ENCODE measurements around the gene NGEF. TPM values are rescaled to one million over a fixed set of nuclear protein-coding genes. Genes with fewer than 3 reads are reported as not detected.

NGEF gene
- total and polyA plus RNA-seq, 8 donors = 2.6 to 30.9 (median 5.9) TPM

DNA sequence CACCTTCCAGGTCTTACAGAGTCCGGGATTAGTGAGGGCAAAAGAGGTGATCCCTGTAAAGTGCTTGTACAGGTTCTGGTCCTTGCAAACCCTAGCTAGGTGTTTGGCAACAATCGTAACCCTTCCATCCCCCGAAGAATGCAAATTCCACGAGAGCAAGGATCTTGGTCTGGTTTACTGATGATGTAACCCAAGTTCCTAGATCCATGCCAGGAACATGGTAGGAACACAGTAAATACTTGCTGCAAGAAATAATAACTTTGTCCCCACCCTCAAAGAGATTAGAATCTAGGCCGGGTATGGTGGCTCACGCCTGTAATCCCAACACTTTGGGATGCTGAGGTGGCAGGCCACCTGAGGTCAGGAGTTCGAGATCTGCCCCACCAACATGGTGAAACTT lies 12.7 kb upstream of the NGEF start:
- intact Hi-C loops (cut with DNase I; ENCODE audit: low total_unique reads) = no loop called here
- no peaks in the 10 kb centered on the region for H3K36me3 ChIP-seq
- 82 to 90% (median 87%) methylated on average over 7 of the region's 7 CpGs for WGBS, 5 donors
- H3K4me1 ChIP-seq = peaks cover 0 to 7% (median 0%) of the 10 kb centered on the region in 4 donors
- DNase-seq = no peak
- TF ChIP-seq POLR2AphosphoS5 (IDR thresholded peaks at IDR 0.05) = no peak
- no peak for TF ChIP-seq POLR2A (IDR thresholded peaks at IDR 0.05)
- no peak for TF ChIP-seq EP300 (IDR thresholded peaks at IDR 0.05)
- TF ChIP-seq CTCF (IDR thresholded peaks at IDR 0.05) = no peak
- no peaks in the 10 kb centered on the region for H3K27me3 ChIP-seq
- no peaks in the 10 kb centered on the region for H3K9me3 ChIP-seq
- no peak overlapping the region for H3K4me3 ChIP-seq
- H3K27ac ChIP-seq = no peak overlapping the region

DNA sequence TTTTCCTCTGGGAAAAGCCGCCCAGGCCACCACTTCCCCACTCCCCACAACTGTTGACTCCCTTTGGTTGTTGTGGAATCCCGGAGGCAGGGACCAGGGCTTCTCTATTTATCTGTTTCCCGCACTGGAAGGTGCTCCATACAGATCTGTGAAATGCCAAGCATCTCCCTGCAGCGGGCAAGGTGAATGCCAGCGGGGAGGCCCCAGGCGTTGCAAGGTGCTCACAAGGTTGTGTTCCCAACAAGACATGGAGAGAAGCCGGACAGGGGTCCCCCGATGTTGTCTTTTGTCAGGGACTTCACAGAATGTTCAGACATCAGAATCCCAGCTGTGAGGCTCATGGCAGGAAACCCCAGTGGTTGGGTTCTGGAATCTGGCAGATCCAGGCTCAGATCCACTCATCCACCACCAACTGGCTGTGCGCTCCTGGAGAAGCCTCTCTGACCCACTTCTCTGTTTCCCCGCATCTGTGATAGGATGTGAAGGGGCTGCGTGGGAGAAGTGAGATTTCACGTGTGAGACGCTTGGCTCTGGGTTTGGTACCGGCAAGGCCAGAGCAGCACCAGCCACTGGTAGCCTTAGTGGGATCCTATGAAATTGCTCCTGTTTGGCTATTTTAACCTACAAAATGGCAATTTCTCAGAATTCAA lies 10.8 kb upstream of the NGEF start:
- Histone ChIP-seq H3K4me1 (peaks cover 0 to 7% (median 0%) of the 10 kb centered on the region in 4 donors), H3K36me3 (no peaks in the 10 kb centered on the region), H3K27me3 (no peaks in the 10 kb centered on the region), H3K27ac (no peak overlapping the region), H3K9me3 (no peaks in the 10 kb centered on the region), H3K4me3 (no peak overlapping the region)
- no peak for TF ChIP-seq POLR2AphosphoS5 (IDR thresholded peaks at IDR 0.05)
- TF ChIP-seq CTCF (IDR thresholded peaks at IDR 0.05) = no peak
- no peak for TF ChIP-seq POLR2A (IDR thresholded peaks at IDR 0.05)
- no peak for TF ChIP-seq EP300 (IDR thresholded peaks at IDR 0.05)
- DNase-seq = no peak
- 88 to 94% (median 93%) methylated on average over 10 to 14 of the region's 14 CpGs for WGBS, 5 donors
- intact Hi-C loops (cut with DNase I; ENCODE audit: low total_unique reads) = no loop called here

DNA sequence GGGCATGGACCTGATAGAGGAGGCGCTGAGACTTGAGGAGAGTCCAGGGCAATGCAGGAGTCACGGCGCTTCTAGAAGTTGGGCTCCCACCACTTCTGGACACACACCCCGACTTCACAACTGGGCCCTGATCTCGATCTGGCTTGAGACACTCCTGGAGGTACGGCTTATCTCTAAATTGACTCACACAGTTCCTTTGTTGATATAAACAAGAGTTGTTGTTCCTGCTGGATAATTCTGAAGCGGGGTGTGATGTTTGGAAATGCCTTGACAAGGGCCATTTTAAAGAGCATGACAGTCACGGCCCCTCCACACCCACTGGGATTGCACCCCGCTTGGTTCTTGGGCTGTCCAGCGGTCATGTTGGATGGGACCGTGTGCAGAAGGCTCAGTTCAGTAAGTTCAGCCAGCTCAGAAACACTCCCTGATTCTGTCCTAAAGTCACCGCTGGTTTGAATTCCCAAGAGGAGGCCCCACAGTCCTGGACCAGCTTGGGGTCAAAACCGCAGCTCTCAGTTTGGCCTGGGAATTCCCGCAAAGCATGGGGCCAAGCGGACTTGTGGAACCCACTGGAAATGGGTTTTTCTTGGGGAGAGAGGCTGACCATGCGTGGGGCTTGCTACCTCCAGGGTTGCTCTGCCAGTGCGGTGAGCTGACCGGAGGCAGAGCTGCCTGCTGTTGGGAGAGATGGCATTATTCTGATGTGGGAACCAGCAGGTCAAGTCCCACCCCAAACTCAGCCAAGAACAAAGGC lies 10.1 kb upstream of the NGEF start:
- no peaks in the 10 kb centered on the region for H3K27me3 ChIP-seq
- 86 to 90% (median 88%) methylated on average over 17 to 18 of the region's 18 CpGs for WGBS, 5 donors
- DNase-seq = no peak
- H3K4me1 ChIP-seq = peaks cover 0 to 7% (median 0%) of the 10 kb centered on the region in 4 donors
- TF ChIP-seq EP300 (IDR thresholded peaks at IDR 0.05) (no peak), CTCF (IDR thresholded peaks at IDR 0.05) (no peak), POLR2AphosphoS5 (IDR thresholded peaks at IDR 0.05) (no peak), POLR2A (IDR thresholded peaks at IDR 0.05) (no peak)
- peaks cover 0 to 3% (median 0%) of the 10 kb centered on the region in 4 donors for H3K9me3 ChIP-seq
- intact Hi-C loops (cut with DNase I; ENCODE audit: low total_unique reads) = no loop called here
- no peaks in the 10 kb centered on the region for H3K36me3 ChIP-seq
- no peak overlapping the region for H3K4me3 ChIP-seq
- no peak overlapping the region for H3K27ac ChIP-seq

DNA sequence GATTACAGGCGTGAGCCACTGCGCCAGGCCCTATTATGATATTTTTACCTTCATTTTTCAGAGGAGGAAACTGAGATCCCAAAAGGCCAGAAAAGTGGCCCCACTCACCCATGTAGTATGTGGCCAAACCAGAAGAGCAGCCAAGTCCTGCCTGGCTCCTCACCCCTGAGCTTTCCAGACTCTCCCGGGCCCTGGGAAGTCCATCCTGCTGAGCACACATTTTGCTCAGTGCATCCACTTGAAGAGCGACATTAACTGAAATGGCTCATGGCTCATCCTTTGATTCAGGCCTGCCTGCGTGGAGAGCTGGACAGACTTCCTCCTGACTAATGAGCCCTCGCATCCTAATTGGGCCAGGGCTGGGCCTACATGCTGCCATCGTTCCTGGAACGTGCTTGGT lies 9.5 kb upstream of the NGEF start:
- H3K36me3 ChIP-seq = no peaks in the 10 kb centered on the region
- TF ChIP-seq POLR2AphosphoS5 (IDR thresholded peaks at IDR 0.05) = no peak
- no peak for TF ChIP-seq EP300 (IDR thresholded peaks at IDR 0.05)
- TF ChIP-seq CTCF (IDR thresholded peaks at IDR 0.05) = no peak
- no peak for TF ChIP-seq POLR2A (IDR thresholded peaks at IDR 0.05)
- H3K9me3 ChIP-seq = peaks cover 0 to 6% (median under 1%) of the 10 kb centered on the region in 4 donors
- 89 to 94% (median 92%) methylated on average over 6 to 8 of the region's 8 CpGs for WGBS, 5 donors
- H3K27me3 ChIP-seq = no peaks in the 10 kb centered on the region
- H3K4me3 ChIP-seq = no peak overlapping the region
- intact Hi-C loops (cut with DNase I; ENCODE audit: low total_unique reads) = no loop called here
- no peak overlapping the region for H3K27ac ChIP-seq
- peaks cover 0 to 7% (median 0%) of the 10 kb centered on the region in 4 donors for H3K4me1 ChIP-seq
- no peak for DNase-seq
